Measurements from ENCODE around the gene MAP7.
"Not testable (repeated sequence)": the region's sequence is repeated elsewhere in the genome, so short reads cannot be mapped to it uniquely, and the experiment has no call there.

The MAP7 gene

GRCh38 chr6:136503303-136504029 is 46.8 kb downstream of the MAP7 start:
- DNase-seq (ENCODE audit: low read depth in 2 of 2) = no peak

- DNase-seq (ENCODE audit: low read depth in 2 of 2) = no peak
These were observed 47.4 kb downstream of the MAP7 start for GRCh38 chr6:136502786-136503185.

- no peak for DNase-seq (ENCODE audit: low read depth in 2 of 2)
These were observed 48.7 kb downstream of the MAP7 start for GRCh38 chr6:136501514-136501913.

GRCh38 chr6:136501096-136501495 is 49.1 kb downstream of the MAP7 start:
- DNase-seq (ENCODE audit: low read depth in 2 of 2) = no peak

GRCh38 chr6:136500414-136500813 is 49.8 kb downstream of the MAP7 start:
- DNase-seq (ENCODE audit: low read depth in 2 of 2) = no peak

GRCh38 chr6:136499370-136499769 is 50.9 kb downstream of the MAP7 start:
- DNase-seq (ENCODE audit: low read depth in 2 of 2) = no peak

- DNase-seq (ENCODE audit: low read depth in 2 of 2) = not testable (repeated sequence)
These were observed 53.8 kb downstream of the MAP7 start for GRCh38 chr6:136496449-136496848.

GRCh38 chr6:136494710-136495109 is 55.5 kb downstream of the MAP7 start:
- no peak for DNase-seq (ENCODE audit: low read depth in 2 of 2)

GRCh38 chr6:136494059-136494458 is 56.2 kb downstream of the MAP7 start:
- DNase-seq (ENCODE audit: low read depth in 2 of 2) = no peak

- no peak for DNase-seq (ENCODE audit: low read depth in 2 of 2)
These were observed 57.8 kb downstream of the MAP7 start for GRCh38 chr6:136492409-136492808.

- no peak for DNase-seq (ENCODE audit: low read depth in 2 of 2)
These were observed 58.5 kb downstream of the MAP7 start for GRCh38 chr6:136491754-136492153.

GRCh38 chr6:136491251-136491650 is 59.0 kb downstream of the MAP7 start:
- DNase-seq (ENCODE audit: low read depth in 2 of 2) = no peak

- DNase-seq (ENCODE audit: low read depth in 2 of 2) = not testable (repeated sequence)
These were observed 60.6 kb downstream of the MAP7 start for GRCh38 chr6:136489689-136490033.

- no peak for DNase-seq (ENCODE audit: low read depth in 2 of 2)
These were observed 62.3 kb downstream of the MAP7 start for GRCh38 chr6:136487759-136488425.

- DNase-seq (ENCODE audit: low read depth in 2 of 2) = no peak
These were observed 63.9 kb downstream of the MAP7 start for GRCh38 chr6:136486357-136486756.

GRCh38 chr6:136483906-136484305 is 66.3 kb downstream of the MAP7 start:
- no peak for DNase-seq (ENCODE audit: low read depth in 2 of 2)

- DNase-seq (ENCODE audit: low read depth in 2 of 2) = not testable (repeated sequence)
These were observed 67.2 kb downstream of the MAP7 start for GRCh38 chr6:136483005-136483404.

GRCh38 chr6:136477548-136477947 is 72.7 kb downstream of the MAP7 start:
- DNase-seq (ENCODE audit: low read depth in 2 of 2) = no peak

- no peak for DNase-seq (ENCODE audit: low read depth in 2 of 2)
These were observed 74.5 kb downstream of the MAP7 start for GRCh38 chr6:136475686-136476085.

GRCh38 chr6:136474241-136474640 is 76.0 kb downstream of the MAP7 start:
- DNase-seq (ENCODE audit: low read depth in 2 of 2) = no peak

- no peak for DNase-seq (ENCODE audit: low read depth in 2 of 2)
These were observed 78.3 kb downstream of the MAP7 start for GRCh38 chr6:136471922-136472321.

GRCh38 chr6:136471372-136471771 is 78.8 kb downstream of the MAP7 start:
- no peak for DNase-seq (ENCODE audit: low read depth in 2 of 2)

GRCh38 chr6:136470044-136470443 is 80.2 kb downstream of the MAP7 start:
- no peak for DNase-seq (ENCODE audit: low read depth in 2 of 2)

GRCh38 chr6:136469154-136469553 is 81.1 kb downstream of the MAP7 start:
- DNase-seq (ENCODE audit: low read depth in 2 of 2) = no peak
